Upper lobe of left lung (tissue), 4 donors: ENCODE data around the gene C1QL4.

Experiments
- EP300 ChIP-seq, 4 donors: sonication (generic); formaldehyde crosslinking; IDR thresholded peaks; one replicate each; pipeline ENCODE4 v1.5.1; 2017; ENCODE audit warnings: antibody characterized with exemption in 4 of 4, control low read depth in 2 of 4
- POLR2A ChIP-seq, 4 donors: fragments of 450-650 bp; IDR thresholded peaks; one replicate each; pipeline ENCODE4 v1.5.1; 2016 to 2017; ENCODE audit warnings: antibody characterized with exemption in 4 of 4, mild to moderate bottlenecking in 2 of 4
- POLR2AphosphoS5 ChIP-seq, 2 donors: sonication (generic); formaldehyde crosslinking; IDR thresholded peaks; one replicate each; pipeline ENCODE4 v1.5.1; 2017; ENCODE audit warnings: antibody characterized with exemption in 2 of 2
- TF ChIP-seq, protein P1 (sequence below), 6 experiments: fragments of 450-650 bp in 4 of 6; fragments of 200-600 bp in 2 of 6; sonication (generic) in 2 of 6; IDR thresholded peaks; one replicate each; pipeline ENCODE4 v1.5.1; 2016 to 2019; ENCODE audit warnings: antibody characterized with exemption in 6 of 6

GRCh38 chr12:49327887-49328286, 9.1 kb downstream of the C1QL4 start:
- TF ChIP-seq, protein P1, sequence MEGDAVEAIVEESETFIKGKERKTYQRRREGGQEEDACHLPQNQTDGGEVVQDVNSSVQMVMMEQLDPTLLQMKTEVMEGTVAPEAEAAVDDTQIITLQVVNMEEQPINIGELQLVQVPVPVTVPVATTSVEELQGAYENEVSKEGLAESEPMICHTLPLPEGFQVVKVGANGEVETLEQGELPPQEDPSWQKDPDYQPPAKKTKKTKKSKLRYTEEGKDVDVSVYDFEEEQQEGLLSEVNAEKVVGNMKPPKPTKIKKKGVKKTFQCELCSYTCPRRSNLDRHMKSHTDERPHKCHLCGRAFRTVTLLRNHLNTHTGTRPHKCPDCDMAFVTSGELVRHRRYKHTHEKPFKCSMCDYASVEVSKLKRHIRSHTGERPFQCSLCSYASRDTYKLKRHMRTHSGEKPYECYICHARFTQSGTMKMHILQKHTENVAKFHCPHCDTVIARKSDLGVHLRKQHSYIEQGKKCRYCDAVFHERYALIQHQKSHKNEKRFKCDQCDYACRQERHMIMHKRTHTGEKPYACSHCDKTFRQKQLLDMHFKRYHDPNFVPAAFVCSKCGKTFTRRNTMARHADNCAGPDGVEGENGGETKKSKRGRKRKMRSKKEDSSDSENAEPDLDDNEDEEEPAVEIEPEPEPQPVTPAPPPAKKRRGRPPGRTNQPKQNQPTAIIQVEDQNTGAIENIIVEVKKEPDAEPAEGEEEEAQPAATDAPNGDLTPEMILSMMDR (IDR thresholded peaks at IDR 0.05): no peak
- TF ChIP-seq POLR2A (IDR thresholded peaks at IDR 0.05) (no peak), POLR2AphosphoS5 (IDR thresholded peaks at IDR 0.05) (no peak), EP300 (IDR thresholded peaks at IDR 0.05) (no peak)
